ENCODE measurements around the gene TNRC18. TPM values are rescaled to one million over a fixed set of nuclear protein-coding genes. Genes with fewer than 3 reads are reported as not detected.

The TNRC18 gene
- total and polyA plus RNA-seq, 2 donors (not counting 3 experiments of a cell fraction or from before 2014, with no cell fraction given) = 14.8 to 64.6 TPM

- intact Hi-C loops (cut with micrococcal nuclease) = no loop called here
- CTCF ChIA-PET = interaction anchor here (1.0 to 1.5 kb wide), 2 partner anchors 12 to 73 kb away, joined by 3 read pairs; no protein-coding TSS in a partner anchor
- Histone ChIP-seq H2AFZ (ENCODE audit: low read depth, low read length) (no peak overlapping the region), H3K79me2 (ENCODE audit: control insufficient read depth, insufficient read depth, low read length) (no peaks in the 10 kb centered on the region), H4K20me1 (replicated peaks; ENCODE audit: control insufficient read depth, extremely low read depth, insufficient read depth, low read length) (no peaks in the 10 kb centered on the region), H3K27me3 (ENCODE audit: control insufficient read depth in 2 of 2, insufficient read depth in 2 of 2, low read length in 2 of 2) (no peaks in the 10 kb centered on the region), H3K9ac (replicated peaks; ENCODE audit: extremely low read depth, insufficient read depth, low read length) (no peak overlapping the region), H3K9me1 (replicated peaks; ENCODE audit: control insufficient read depth, extremely low read depth, insufficient read depth, low read length) (no peaks in the 10 kb centered on the region), H3K4me1 (ENCODE audit: control insufficient read depth, extremely low read depth, insufficient read depth, low read length) (no peaks in the 10 kb centered on the region), H3K4me3 (replicated peaks in 1 of 3; ENCODE audit: insufficient read depth in 1 of 3, low read depth in 1 of 3, low read length in 3 of 3) (no peak overlapping the region), H3K36me3 (ENCODE audit: control insufficient read depth in 2 of 2, extremely low read depth in 1 of 2, insufficient read depth in 2 of 2, low read length in 2 of 2) (no peaks in the 10 kb centered on the region), H3K4me2 (ENCODE audit: insufficient read depth, low read length) (no peak overlapping the region), H3K27ac (ENCODE audit: insufficient read depth, low read depth, low read length) (no peak overlapping the region), H3K9me3 (replicated peaks; ENCODE audit: control insufficient read depth, insufficient read depth, low read length) (no peaks in the 10 kb centered on the region)
- FAIRE-seq (no peak), DNase-seq (ENCODE audit: low read depth, low spot score) (no peak)
- no peak for TF ChIP-seq FOS (IDR thresholded peaks at IDR 0.05; ENCODE audit: borderline replicate concordance, insufficient read depth, low read length)
- no peak for TF ChIP-seq GATA2 (IDR thresholded peaks at IDR 0.05; ENCODE audit: insufficient read depth, insufficient read length, low read depth, low read length)
- TF ChIP-seq POLR2A (IDR thresholded peaks at IDR 0.05; ENCODE audit: low read depth, low read length) = no peak
- no peak for TF ChIP-seq MYC (IDR thresholded peaks at IDR 0.05; ENCODE audit: low read depth, low read length)
- TF ChIP-seq CTCF (IDR thresholded peaks at IDR 0.05; ENCODE audit: extremely low read depth in 1 of 2, insufficient read depth in 1 of 2, low read depth in 1 of 2, low read length in 2 of 2) = no peak
- no peak for TF ChIP-seq MAX (IDR thresholded peaks at IDR 0.05; ENCODE audit: insufficient read depth, insufficient read length)
- TF ChIP-seq POLR2AphosphoS5 (IDR thresholded peaks at IDR 0.05; ENCODE audit: insufficient read depth, low read depth, low read length) = no peak
- TF ChIP-seq JUN (IDR thresholded peaks at IDR 0.05; ENCODE audit: borderline replicate concordance, insufficient read depth, insufficient read length, low read depth) = no peak
- no peak for TF ChIP-seq EZH2 (IDR thresholded peaks at IDR 0.05; ENCODE audit: borderline replicate concordance, low read depth, low read length, severe bottlenecking)
- dilution Hi-C loops (cut with MboI; ENCODE audit: extremely low pct_ligation_motif_present, low sequenced_read_pairs) = no loop called here
- POLR2A ChIA-PET = no interaction called here
- no TSS peak for BruUV-seq (replicated peaks)
Measured at GRCh38 chr7:5439209-5439571, 15.6 kb upstream of the TNRC18 start.
